ENCODE measurements around the gene CD300A.

DNA sequence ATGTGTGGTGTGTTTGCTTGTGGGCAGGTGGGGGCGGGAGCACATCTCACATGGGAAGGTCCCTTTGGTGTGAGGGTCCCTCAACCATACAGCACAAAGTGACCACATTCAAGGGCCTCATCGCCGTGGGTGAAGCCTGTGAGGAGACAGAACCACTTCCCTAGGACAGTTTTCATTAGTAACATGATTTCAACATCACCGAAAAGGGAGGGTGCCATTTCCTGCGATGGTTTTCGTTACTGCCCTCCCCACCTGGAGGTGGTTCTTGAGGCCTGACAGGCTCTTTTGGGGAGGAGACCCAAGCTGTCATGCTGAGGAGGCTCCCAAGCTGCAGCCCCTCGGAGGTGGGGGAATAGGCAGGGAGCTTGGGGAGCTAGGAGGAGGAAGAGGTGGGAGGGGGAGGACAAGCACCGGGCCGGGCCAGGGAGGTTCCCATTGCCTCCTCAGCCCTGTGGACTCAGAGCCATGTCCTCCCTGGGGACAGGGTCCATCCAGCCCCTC, 55.3 kb downstream of the CD300A start:
- TF ChIP-seq POLR2A (IDR thresholded peaks at IDR 0.05; ENCODE audit: low read depth, low read length) (no peak), TAF1 (IDR thresholded peaks at IDR 0.05; ENCODE audit: borderline replicate concordance, low read depth, low read length) (no peak)
